ENCODE measurements around the gene MAF.

The MAF gene

GRCh38 chr16:79587296-79587695 is 13.2 kb downstream of the MAF start:
- no peak for DNase-seq

GRCh38 chr16:79582789-79583188 is 17.7 kb downstream of the MAF start:
- no peak for DNase-seq

- no peak for DNase-seq
These were observed 19.9 kb downstream of the MAF start for GRCh38 chr16:79580453-79581191.

GRCh38 chr16:79576602-79577001 is 23.9 kb downstream of the MAF start:
- no peak for DNase-seq

DNA sequence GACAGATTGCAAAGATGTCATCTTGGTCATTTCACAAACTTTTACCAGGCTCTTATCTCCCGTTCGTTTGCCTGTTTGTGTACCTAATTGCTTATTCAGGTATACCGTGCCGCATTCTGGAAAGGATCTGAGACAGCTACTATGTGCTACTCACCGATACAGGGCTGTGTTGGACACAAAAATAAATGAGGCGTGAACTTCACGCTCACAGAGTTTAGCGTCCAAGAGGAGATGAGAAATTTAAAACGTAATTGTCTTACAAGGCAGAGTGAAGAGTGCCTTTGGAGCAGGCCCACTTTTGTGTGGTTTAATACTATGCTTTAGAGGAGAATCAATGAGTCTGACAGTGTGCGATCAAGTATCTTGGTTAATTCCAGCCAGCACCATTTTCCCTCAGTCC is 26.7 kb downstream of the MAF start:
- no peak for DNase-seq

DNA sequence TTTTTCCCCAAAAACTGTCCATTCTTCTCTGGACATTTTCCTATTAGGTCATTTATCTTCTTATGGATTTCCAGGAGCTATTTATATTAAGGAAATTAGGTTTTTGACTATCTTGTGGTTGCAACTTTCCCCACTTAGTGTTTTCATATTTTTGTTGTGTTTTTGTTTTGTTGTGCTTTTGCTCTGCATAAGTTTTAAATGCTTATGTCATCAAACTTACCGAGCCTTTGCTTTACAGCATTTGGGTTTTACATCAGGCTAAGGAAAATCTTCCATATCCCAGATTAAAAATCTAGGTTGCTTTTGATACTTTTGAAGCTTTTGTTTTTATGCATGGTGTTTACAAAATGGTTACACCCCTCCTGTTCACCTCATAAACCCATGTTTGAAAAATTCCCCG is 27.5 kb downstream of the MAF start:
- DNase-seq, result no peak

- no peak for DNase-seq
These were observed 28.5 kb downstream of the MAF start for GRCh38 chr16:79571903-79572535.

DNA sequence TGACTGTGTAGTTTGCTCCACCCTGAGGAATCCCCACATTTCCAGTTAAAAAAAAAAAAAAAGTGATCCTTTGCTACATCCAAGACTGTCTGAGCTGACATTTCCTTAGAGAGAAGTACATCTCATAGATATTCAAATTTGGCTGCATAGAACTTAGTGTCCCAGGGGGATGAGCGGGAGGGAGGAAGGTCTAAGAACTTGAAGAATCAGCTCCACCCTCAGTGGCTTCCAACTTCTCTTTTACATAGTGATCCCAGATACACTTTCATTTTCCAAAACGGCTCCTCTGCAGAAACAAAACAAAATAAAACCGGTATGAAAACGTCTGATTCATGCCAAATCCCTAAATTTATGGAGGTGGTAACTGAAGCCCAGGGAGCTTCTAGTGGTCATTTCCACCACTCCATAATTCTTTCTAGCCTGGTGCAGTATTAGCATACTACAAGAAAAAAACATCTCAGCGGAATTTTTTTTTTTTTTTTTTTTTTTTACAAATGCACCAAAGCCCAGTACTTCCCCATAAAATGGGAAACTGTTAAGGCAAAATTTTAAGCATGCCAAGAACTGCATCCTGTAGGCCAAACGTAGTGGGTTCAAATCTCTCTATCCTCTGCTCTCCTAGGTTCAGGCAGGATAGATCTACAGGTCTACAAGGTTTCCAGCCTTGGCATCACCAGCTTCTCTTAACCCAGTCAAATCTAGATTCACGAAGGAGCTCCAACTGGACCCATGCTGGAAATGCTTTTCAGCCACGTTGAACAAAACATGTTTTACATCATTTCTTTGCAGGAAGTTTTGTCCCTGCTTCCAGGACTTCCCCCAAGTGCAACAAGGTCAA is 29.3 kb downstream of the MAF start:
- DNase-seq, result no peak

DNA sequence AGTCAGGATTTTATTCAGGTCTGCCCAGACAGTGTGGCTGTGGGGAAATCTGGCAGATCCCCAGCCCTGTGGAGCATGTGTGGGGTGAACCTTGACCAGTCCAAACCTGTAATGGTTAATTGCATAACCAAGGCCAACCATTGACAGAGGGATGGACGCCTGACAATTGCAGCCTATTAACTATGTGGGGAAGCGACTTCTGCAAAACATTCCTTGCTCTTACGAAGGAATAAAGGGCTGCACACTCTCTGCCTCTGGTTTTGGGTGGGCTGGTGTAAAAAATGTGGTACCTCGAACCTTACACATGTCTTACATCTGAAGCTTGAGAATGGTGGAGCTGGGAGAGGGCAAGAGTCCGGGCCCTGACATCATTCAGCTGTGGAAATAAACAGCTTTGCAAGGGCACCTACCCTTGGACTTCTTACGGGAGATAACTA is 35.8 kb downstream of the MAF start:
- DNase-seq, result no peak

DNA sequence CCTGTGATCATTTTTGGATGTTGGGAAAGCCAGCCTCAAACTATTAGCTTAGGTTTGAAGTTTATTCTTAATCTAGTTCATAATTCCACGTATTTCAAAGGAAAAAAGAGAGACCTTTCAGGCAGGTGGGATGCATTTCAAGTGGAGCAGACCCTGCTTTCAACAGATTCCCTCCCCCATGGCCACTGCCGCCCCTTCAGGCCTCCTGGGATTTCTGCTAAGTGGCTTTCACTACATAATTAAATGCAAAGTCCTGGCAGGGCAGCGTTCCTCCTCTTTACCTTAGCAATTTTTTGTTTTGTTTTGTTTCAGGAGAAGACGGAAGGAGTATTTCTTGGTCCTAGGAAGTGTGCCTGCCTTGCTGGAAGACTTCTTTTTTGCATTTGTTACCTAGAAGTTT is 36.6 kb downstream of the MAF start:
- no peak for DNase-seq

GRCh38 chr16:79562166-79562823 is 38.2 kb downstream of the MAF start:
- DNase-seq, result no peak

- no peak for DNase-seq
These were observed 38.8 kb downstream of the MAF start for GRCh38 chr16:79561729-79562128.

- no peak for DNase-seq
These were observed 39.6 kb downstream of the MAF start for GRCh38 chr16:79560923-79561322.

- DNase-seq, result no peak
These were observed 40.2 kb downstream of the MAF start for GRCh38 chr16:79560318-79560717.

- DNase-seq, result no peak
These were observed 41.0 kb downstream of the MAF start for GRCh38 chr16:79559532-79559931.

- DNase-seq, result no peak
These were observed 43.1 kb downstream of the MAF start for GRCh38 chr16:79557421-79557820.

- DNase-seq, result no peak
These were observed 45.6 kb downstream of the MAF start for GRCh38 chr16:79554912-79555311.

- DNase-seq, result no peak
These were observed 50.2 kb downstream of the MAF start for GRCh38 chr16:79550373-79550772.

DNA sequence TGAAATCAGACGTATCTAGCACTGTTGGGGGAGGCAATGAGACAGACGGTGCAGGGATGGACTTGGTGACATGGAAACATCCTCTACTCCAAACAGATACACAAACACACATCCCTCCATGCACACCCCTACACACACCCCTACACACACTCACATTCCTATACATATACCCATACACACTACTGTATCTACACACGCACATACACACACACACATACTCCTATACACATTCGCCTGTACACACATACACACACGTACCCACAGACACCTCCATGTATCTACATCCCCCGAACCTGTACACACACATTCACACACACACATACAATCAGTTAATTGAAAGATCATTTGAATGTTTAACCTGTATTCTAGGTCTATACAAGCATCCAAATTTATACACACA is 53.5 kb downstream of the MAF start:
- DNase-seq, result no peak
